WTC11 (cell line): Measurements from ENCODE around the gene TRIP10. TPM values are rescaled to one million over a fixed set of nuclear protein-coding genes. Genes with fewer than 3 reads are reported as not detected.

Experiments used
- ATAC-seq: fragments of 200-7000 bp; cut with Tn5 transposase; 2 replicates; pipeline ENCODE4 v1.10.0; 2021; ENCODE audit warnings: mild to moderate bottlenecking, moderate library complexity
- CTCF ChIA-PET: fragments of 300-600 bp; sonication (Branson Sonifier 250); formaldehyde crosslinking; loops from one replicate; lab custom pipeline; 2021; ENCODE audit warnings: antibody characterized with exemption; lab: Charles Lee
- POLR2A ChIA-PET: fragments of 350-600 bp; sonication (Branson Sonifier 250); formaldehyde crosslinking; loops from one replicate; lab custom pipeline; 2021; ENCODE audit warnings: antibody characterized with exemption; lab: Charles Lee
- DNase-seq: peaks from one replicate; pipeline ENCODE4 v3.0.0; 2021; ENCODE audit warnings: low spot score
- H3K27ac Mint-ChIP-seq: 2 replicates; pipeline ENCODE4 v1.8.0; 2021; ENCODE audit warnings: mixed read lengths
- H3K27me3 Mint-ChIP-seq: 2 replicates; pipeline ENCODE4 v1.8.0; 2021; ENCODE audit warnings: low read depth, mild to moderate bottlenecking, moderate library complexity, mixed read lengths
- H3K36me3 Mint-ChIP-seq: 2 replicates; pipeline ENCODE4 v1.8.0; 2021; ENCODE audit warnings: mixed read lengths
- H3K4me1 Mint-ChIP-seq: 2 replicates; pipeline ENCODE4 v1.8.0; 2022; ENCODE audit warnings: mixed read lengths
- H3K4me3 Mint-ChIP-seq: 2 replicates; pipeline ENCODE4 v1.8.0; 2021; ENCODE audit warnings: mild to moderate bottlenecking, moderate library complexity, mixed read lengths
- H3K9me3 Mint-ChIP-seq: 2 replicates; pipeline ENCODE4 v1.8.0; 2021; ENCODE audit warnings: mixed read lengths
- CBFB ChIP-seq: sonication (generic); formaldehyde crosslinking; IDR thresholded peaks from 2 replicates; pipeline ENCODE4 v1.8.1; 2022; ENCODE audit warnings: mild to moderate bottlenecking, low read depth, missing genetic modification reagents
- ETV6 ChIP-seq: sonication (generic); formaldehyde crosslinking; IDR thresholded peaks from 2 replicates; pipeline ENCODE4 v1.8.1; 2022; ENCODE audit warnings: mild to moderate bottlenecking, missing genetic modification reagents
- FOXK1 ChIP-seq: sonication (generic); formaldehyde crosslinking; IDR thresholded peaks from 2 replicates; pipeline ENCODE4 v1.8.0; 2022; ENCODE audit warnings: mild to moderate bottlenecking, moderate library complexity, missing genetic modification reagents
- GABPB1 ChIP-seq: sonication (generic); formaldehyde crosslinking; IDR thresholded peaks from 2 replicates; pipeline ENCODE4 v1.8.1; 2023; ENCODE audit warnings: mild to moderate bottlenecking, missing genetic modification reagents
- IRF2 ChIP-seq: sonication (generic); formaldehyde crosslinking; IDR thresholded peaks from 2 replicates; pipeline ENCODE4 v1.8.0; 2022; ENCODE audit warnings: low read depth, missing genetic modification reagents, borderline replicate concordance
- KAT7 ChIP-seq: sonication (generic); formaldehyde crosslinking; IDR thresholded peaks from 2 replicates; pipeline ENCODE4 v1.8.1; 2023; ENCODE audit warnings: missing genetic modification reagents, mild to moderate bottlenecking, borderline replicate concordance
- NFATC4 ChIP-seq: fragments of 250-450 bp; sonication (Bioruptor Pico); IDR thresholded peaks from 2 replicates; pipeline ENCODE4 v1.9.0; 2021; ENCODE audit warnings: mild to moderate bottlenecking
- NFYB ChIP-seq: sonication (generic); formaldehyde crosslinking; conservative IDR thresholded peaks from 2 replicates; pipeline ENCODE4 v1.8.0; 2022; ENCODE audit warnings: low read depth, missing genetic modification reagents
- OVOL2 ChIP-seq: fragments of 250-450 bp; sonication (Bioruptor Pico); IDR thresholded peaks from 2 replicates; pipeline ENCODE4 v1.9.0; 2021; ENCODE audit warnings: mild to moderate bottlenecking, borderline replicate concordance
- SMAD4 ChIP-seq: sonication (generic); formaldehyde crosslinking; IDR thresholded peaks from 2 replicates; pipeline ENCODE4 v1.8.0; 2022; ENCODE audit warnings: mild to moderate bottlenecking, missing genetic modification reagents
- TEAD1 ChIP-seq: sonication (generic); formaldehyde crosslinking; IDR thresholded peaks from 2 replicates; pipeline ENCODE4 v1.8.0; 2022; ENCODE audit warnings: mild to moderate bottlenecking, missing genetic modification reagents
- TEAD4 ChIP-seq: sonication (generic); formaldehyde crosslinking; IDR thresholded peaks from 2 replicates; pipeline ENCODE4 v1.8.0; 2022; ENCODE audit warnings: mild to moderate bottlenecking, missing genetic modification reagents
- TP53 ChIP-seq: sonication (generic); formaldehyde crosslinking; IDR thresholded peaks from 2 replicates; pipeline ENCODE4 v1.8.1; 2023; ENCODE audit warnings: mild to moderate bottlenecking, missing genetic modification reagents
- ZNF219 ChIP-seq: sonication (generic); formaldehyde crosslinking; IDR thresholded peaks from 2 replicates; pipeline ENCODE4 v1.8.0; 2023; ENCODE audit warnings: missing genetic modification reagents, mild to moderate bottlenecking, borderline replicate concordance
- ZNF232 ChIP-seq: sonication (generic); formaldehyde crosslinking; IDR thresholded peaks from 2 replicates; pipeline ENCODE4 v1.8.0; 2022; ENCODE audit warnings: mild to moderate bottlenecking, missing genetic modification reagents
- ZNF423 ChIP-seq: fragments of 250-450 bp; sonication (Bioruptor Pico); IDR thresholded peaks from 2 replicates; pipeline ENCODE4 v2.1.2; 2022; ENCODE audit warnings: mild to moderate bottlenecking, moderate library complexity
- total RNA-seq: library from RNA; stranded (reverse); gene quantifications from 3 replicates; pipeline ENCODE4 v1.2.3, GENCODE V29; 2021
- TF ChIP-seq, protein P1 (sequence below): fragments of 250-450 bp; sonication (Bioruptor Pico); IDR thresholded peaks from 2 replicates; pipeline ENCODE4 v1.9.0; 2021; ENCODE audit warnings: mild to moderate bottlenecking, borderline replicate concordance
- TF ChIP-seq, protein P2 (sequence below): sonication (generic); formaldehyde crosslinking; IDR thresholded peaks from 2 replicates; pipeline ENCODE4 v1.8.1; 2022; ENCODE audit warnings: low read depth, missing genetic modification reagents, borderline replicate concordance
- TF ChIP-seq, protein P3 (sequence below): fragments of 250-450 bp; sonication (Bioruptor Pico); IDR thresholded peaks from 2 replicates; pipeline ENCODE4 v1.9.0; 2021; ENCODE audit warnings: mild to moderate bottlenecking
- TF ChIP-seq, protein P4 (sequence below): sonication (generic); formaldehyde crosslinking; IDR thresholded peaks from 2 replicates; pipeline ENCODE4 v1.8.0; 2022; ENCODE audit warnings: mild to moderate bottlenecking, missing genetic modification reagents
- TF ChIP-seq, protein P5 (sequence below): fragments of 250-450 bp; sonication (Bioruptor Pico); IDR thresholded peaks from 2 replicates; pipeline ENCODE4 v1.9.0; 2021; ENCODE audit warnings: mild to moderate bottlenecking
- TF ChIP-seq, protein P6 (sequence below): sonication (generic); formaldehyde crosslinking; IDR thresholded peaks from 2 replicates; pipeline ENCODE4 v1.8.0; 2022; ENCODE audit warnings: mild to moderate bottlenecking, missing genetic modification reagents

TRIP10 gene
- total RNA-seq, 1 experiment from 2014 or later: 76.6 TPM

DNA sequence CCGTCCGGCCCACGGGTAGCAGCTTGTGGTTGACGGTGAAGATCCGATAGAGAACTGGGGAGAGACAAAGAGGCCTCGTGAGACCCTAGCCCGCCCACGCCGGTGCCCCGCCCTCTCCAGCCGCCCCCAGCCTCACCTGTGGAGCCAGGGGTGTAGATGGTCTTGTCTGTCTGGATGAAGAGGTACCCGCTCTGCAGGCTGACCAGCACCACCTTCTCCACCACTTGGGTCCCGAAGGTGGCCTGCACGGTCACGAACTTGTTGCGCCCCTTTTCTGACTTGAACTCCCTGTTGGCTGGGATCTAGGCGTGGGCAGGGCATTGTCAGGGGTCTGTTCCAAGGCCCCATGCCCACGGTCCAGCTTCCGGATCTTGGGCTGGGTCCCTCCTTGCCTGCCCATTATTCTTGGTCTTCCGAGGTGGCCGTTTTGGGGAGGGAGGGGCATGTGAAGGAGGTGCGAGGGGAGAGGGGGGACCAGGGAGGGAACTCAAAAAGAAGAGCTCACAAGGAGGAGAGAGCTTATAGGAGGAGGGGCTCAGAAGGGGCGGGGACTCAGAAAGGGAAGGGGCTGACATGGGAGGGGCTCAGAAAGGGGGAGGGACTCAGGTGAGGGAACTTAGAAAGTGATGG lies 21.3 kb upstream of the TRIP10 start:
- ATAC-seq (no peak), DNase-seq (no peak)
- Mint-ChIP-seq H3K27me3 (peaks cover 4% of the 10 kb centered on the region; the same call in 1 of the 2 replicates), H3K36me3 (no peaks in the 10 kb centered on the region), H3K4me1 (peaks cover 13% of the 10 kb centered on the region), H3K27ac (no peak overlapping the region), H3K4me3 (no peak overlapping the region), H3K9me3 (peaks cover 8% of the 10 kb centered on the region)
- TF ChIP-seq, protein P1, sequence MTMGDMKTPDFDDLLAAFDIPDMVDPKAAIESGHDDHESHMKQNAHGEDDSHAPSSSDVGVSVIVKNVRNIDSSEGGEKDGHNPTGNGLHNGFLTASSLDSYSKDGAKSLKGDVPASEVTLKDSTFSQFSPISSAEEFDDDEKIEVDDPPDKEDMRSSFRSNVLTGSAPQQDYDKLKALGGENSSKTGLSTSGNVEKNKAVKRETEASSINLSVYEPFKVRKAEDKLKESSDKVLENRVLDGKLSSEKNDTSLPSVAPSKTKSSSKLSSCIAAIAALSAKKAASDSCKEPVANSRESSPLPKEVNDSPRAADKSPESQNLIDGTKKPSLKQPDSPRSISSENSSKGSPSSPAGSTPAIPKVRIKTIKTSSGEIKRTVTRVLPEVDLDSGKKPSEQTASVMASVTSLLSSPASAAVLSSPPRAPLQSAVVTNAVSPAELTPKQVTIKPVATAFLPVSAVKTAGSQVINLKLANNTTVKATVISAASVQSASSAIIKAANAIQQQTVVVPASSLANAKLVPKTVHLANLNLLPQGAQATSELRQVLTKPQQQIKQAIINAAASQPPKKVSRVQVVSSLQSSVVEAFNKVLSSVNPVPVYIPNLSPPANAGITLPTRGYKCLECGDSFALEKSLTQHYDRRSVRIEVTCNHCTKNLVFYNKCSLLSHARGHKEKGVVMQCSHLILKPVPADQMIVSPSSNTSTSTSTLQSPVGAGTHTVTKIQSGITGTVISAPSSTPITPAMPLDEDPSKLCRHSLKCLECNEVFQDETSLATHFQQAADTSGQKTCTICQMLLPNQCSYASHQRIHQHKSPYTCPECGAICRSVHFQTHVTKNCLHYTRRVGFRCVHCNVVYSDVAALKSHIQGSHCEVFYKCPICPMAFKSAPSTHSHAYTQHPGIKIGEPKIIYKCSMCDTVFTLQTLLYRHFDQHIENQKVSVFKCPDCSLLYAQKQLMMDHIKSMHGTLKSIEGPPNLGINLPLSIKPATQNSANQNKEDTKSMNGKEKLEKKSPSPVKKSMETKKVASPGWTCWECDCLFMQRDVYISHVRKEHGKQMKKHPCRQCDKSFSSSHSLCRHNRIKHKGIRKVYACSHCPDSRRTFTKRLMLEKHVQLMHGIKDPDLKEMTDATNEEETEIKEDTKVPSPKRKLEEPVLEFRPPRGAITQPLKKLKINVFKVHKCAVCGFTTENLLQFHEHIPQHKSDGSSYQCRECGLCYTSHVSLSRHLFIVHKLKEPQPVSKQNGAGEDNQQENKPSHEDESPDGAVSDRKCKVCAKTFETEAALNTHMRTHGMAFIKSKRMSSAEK (CRISPR knock-in tag): no peak
- TF ChIP-seq, protein P2, sequence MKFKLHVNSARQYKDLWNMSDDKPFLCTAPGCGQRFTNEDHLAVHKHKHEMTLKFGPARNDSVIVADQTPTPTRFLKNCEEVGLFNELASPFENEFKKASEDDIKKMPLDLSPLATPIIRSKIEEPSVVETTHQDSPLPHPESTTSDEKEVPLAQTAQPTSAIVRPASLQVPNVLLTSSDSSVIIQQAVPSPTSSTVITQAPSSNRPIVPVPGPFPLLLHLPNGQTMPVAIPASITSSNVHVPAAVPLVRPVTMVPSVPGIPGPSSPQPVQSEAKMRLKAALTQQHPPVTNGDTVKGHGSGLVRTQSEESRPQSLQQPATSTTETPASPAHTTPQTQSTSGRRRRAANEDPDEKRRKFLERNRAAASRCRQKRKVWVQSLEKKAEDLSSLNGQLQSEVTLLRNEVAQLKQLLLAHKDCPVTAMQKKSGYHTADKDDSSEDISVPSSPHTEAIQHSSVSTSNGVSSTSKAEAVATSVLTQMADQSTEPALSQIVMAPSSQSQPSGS (CRISPR knock-in tag): no peak
- TF ChIP-seq NFATC4: no peak
- no peak for TF ChIP-seq TP53 (CRISPR knock-in tag)
- TF ChIP-seq TEAD4 (CRISPR knock-in tag): no peak
- no peak for TF ChIP-seq ZNF219 (CRISPR knock-in tag)
- TF ChIP-seq ETV6 (CRISPR knock-in tag): no peak
- TF ChIP-seq, protein P3, sequence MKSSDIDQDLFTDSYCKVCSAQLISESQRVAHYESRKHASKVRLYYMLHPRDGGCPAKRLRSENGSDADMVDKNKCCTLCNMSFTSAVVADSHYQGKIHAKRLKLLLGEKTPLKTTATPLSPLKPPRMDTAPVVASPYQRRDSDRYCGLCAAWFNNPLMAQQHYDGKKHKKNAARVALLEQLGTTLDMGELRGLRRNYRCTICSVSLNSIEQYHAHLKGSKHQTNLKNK (CRISPR knock-in tag): no peak
- TF ChIP-seq, protein P4, sequence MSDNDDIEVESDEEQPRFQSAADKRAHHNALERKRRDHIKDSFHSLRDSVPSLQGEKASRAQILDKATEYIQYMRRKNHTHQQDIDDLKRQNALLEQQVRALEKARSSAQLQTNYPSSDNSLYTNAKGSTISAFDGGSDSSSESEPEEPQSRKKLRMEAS (CRISPR knock-in tag): no peak
- TF ChIP-seq KAT7 (CRISPR knock-in tag): no peak
- TF ChIP-seq NFYB (CRISPR knock-in tag): no peak
- no peak for TF ChIP-seq OVOL2 (CRISPR knock-in tag)
- TF ChIP-seq, protein P5, sequence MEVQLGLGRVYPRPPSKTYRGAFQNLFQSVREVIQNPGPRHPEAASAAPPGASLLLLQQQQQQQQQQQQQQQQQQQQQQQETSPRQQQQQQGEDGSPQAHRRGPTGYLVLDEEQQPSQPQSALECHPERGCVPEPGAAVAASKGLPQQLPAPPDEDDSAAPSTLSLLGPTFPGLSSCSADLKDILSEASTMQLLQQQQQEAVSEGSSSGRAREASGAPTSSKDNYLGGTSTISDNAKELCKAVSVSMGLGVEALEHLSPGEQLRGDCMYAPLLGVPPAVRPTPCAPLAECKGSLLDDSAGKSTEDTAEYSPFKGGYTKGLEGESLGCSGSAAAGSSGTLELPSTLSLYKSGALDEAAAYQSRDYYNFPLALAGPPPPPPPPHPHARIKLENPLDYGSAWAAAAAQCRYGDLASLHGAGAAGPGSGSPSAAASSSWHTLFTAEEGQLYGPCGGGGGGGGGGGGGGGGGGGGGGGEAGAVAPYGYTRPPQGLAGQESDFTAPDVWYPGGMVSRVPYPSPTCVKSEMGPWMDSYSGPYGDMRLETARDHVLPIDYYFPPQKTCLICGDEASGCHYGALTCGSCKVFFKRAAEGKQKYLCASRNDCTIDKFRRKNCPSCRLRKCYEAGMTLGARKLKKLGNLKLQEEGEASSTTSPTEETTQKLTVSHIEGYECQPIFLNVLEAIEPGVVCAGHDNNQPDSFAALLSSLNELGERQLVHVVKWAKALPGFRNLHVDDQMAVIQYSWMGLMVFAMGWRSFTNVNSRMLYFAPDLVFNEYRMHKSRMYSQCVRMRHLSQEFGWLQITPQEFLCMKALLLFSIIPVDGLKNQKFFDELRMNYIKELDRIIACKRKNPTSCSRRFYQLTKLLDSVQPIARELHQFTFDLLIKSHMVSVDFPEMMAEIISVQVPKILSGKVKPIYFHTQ (CRISPR knock-in tag): no peak
- TF ChIP-seq CBFB: no peak
- ChIA-PET POLR2A (no interaction called here), CTCF (interaction anchor here (1.5 kb wide), 1 partner anchor 15 kb away, joined by 3 read pairs; no protein-coding TSS in a partner anchor)

DNA sequence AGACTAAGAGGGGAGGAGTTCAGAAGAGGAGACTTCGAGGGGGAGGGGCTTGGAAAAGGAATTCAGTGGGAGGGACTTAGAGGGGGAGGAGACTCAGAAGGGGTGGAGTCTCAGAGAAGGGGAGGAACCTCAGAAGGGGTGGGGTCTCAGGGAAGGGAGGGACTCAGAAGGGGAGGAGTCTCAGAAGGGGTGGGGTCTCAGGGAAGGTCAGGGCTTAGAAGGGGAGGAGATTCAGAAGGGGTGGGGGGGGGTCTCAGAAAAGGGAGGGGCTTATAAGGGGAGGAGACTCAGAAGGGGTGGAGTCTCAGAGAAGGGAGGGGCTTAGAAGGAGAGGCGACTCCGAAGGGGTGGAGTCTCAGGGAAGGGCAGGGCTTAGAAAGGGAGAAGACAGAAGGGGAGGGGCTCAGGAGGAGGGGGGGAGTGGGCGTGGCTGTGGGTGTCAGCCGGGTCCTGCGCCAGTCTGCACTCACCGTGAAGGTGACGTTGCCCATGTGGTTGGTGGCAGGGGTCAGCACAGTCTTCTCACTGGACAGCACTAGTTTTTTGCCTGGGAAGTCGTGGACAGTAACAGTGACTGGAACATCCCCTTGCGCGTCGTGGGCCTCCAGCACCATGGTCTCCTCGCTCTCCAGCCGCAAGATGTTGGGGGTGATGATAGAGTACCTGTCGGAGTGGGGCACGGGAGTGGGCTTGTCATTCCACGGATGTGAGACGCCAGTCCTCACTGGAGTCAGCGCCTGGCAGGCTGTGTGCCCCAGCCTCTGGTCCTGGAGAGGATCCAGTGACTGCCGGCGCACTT lies 20.5 kb upstream of the TRIP10 start:
- Mint-ChIP-seq H3K27me3 (peaks cover 4% of the 10 kb centered on the region; the same call in 1 of the 2 replicates), H3K9me3 (peaks cover 8% of the 10 kb centered on the region), H3K27ac (no peak overlapping the region), H3K36me3 (no peaks in the 10 kb centered on the region), H3K4me1 (peaks cover 16% of the 10 kb centered on the region), H3K4me3 (no peak overlapping the region)
- ChIA-PET POLR2A (no interaction called here), CTCF (interaction anchor here (1.5 kb wide), 1 partner anchor 15 kb away, joined by 3 read pairs; no protein-coding TSS in a partner anchor)
- DNase-seq: peak; percentile 78
- peak; percentile 76 for ATAC-seq
- TF ChIP-seq ZNF423 (CRISPR knock-in tag) (no peak), GABPB1 (CRISPR knock-in tag) (no peak), TEAD1 (CRISPR knock-in tag) (no peak), FOXK1 (CRISPR knock-in tag) (no peak), ZNF232 (CRISPR knock-in tag) (no peak), SMAD4 (CRISPR knock-in tag) (no peak), IRF2 (no peak)
- TF ChIP-seq, protein P6, sequence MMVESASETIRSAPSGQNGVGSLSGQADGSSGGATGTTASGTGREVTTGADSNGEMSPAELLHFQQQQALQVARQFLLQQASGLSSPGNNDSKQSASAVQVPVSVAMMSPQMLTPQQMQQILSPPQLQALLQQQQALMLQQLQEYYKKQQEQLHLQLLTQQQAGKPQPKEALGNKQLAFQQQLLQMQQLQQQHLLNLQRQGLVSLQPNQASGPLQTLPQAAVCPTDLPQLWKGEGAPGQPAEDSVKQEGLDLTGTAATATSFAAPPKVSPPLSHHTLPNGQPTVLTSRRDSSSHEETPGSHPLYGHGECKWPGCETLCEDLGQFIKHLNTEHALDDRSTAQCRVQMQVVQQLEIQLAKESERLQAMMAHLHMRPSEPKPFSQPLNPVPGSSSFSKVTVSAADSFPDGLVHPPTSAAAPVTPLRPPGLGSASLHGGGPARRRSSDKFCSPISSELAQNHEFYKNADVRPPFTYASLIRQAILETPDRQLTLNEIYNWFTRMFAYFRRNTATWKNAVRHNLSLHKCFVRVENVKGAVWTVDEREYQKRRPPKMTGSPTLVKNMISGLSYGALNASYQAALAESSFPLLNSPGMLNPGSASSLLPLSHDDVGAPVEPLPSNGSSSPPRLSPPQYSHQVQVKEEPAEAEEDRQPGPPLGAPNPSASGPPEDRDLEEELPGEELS (CRISPR knock-in tag): no peak
